Measurements from ENCODE around the gene SV2B.

The SV2B gene

DNA sequence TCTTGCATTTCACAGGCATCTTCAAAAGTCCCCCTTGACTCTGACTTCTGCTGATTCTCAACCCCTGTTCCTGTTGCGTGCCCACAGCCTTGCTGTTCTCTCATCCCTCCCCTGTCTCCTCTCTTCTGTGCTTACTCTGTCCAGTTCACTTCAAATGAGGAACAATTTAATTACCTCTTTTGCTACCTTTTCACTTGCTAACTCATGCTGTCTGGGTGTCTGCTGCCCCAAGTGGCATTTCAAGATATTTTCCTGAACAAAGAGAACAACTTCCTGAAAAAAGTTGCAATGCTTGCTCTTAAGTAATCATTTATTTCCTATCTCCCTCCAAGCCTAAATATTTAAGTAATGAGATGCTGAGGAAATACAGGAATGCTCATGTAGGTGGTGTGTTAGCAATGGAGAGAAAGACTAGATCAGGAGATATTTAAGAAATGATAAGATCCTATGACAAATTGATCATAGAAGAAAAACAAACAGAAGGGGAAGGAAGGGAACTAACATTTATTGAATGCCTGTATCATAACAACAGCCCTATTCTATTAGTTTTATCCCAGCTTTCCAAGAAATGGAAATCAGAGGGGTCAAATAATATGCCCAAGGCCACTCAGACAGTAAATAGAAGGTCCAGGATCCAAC, 42.2 kb downstream of the SV2B start:
- peak; percentile 30 for DNase-seq

GRCh38 chr15:91142946-91143345, 42.9 kb downstream of the SV2B start:
- DNase-seq = no peak

DNA sequence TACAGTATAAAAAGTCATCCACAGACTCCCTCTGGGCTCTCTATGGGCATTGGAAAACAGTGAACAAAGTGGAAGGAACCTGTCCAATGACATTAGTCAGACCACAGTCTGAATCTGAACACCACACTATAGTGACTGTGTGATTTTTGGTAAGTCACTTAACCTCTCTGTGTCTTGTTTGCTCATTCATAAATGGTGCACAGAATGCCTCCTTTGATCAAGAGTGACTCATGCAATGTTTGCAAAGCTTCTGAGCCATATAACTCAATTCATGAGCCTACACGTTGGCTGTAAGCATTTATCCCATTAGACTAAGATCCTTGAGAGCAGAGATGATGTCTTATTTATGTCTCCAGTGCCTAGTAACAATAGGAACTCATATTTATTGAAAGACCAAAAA, 46.7 kb downstream of the SV2B start:
- DNase-seq = no peak

GRCh38 chr15:91148243-91148642, 48.2 kb downstream of the SV2B start:
- DNase-seq = no peak

DNA sequence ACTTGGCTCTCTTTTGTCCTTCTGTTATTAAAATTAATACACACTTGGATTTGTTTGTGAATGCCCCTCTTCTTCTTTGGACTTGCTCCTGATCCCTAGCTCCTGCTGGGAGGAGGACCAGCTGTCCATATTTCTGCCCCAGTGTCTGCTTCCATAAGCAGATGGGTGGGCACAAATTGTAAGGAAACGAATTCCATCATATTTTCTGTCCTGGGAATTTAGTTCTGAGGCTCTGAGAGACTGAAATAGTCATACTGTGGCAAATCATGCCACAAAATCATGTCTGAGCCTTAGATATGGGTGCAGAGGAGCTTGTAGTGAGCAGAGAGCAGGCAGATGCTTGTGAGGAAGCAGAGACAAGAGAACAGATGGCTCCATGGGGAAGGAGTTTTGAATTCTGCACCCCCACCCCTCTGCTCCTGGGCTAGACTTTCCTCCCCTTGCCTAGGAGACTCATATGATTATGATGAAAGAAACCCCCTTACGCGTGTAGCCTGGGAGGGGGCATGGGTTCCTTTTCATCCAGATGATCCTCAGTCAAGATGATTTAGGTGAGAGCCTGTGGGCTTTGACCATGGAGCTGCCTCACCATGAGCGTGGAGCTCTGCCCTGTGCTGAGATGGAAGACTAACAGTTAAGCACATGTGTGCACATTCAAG, 50.6 kb downstream of the SV2B start:
- DNase-seq = no peak

DNA sequence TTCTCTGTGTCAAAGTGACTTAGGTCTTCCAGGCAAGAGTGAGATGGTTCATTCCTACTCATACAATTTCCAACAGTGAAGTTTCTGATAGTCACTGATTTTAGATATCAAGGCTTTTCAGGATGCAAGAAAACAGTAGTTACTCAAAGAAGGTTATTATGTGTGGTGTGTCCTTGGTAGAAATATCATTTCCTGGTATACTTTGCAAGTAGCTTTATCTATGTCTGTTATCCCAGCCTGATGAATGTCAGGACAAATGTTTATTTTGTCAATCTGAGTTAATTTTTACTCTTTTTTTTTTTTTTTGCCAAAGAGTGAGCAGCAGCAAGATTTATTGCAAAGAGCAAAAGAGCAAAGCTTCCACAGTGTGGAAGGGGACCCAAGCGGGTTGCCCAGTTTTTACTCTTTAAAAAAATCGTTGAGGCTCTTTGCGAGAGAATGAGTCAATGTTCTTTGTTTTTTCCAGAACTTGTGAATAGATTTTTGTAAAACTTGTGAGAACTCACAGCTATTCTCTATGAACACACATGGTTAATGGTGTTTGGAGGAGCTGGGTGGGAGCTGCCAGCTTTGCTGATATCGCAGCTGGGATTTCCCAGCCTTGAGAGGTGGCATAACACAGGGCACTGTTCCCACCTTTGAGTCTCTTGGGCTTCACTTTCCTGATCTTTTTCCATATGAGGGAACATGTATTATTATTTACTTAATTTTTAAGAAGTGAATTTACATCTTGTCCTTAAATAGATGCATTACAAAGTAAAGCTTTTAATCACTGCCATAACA, 51.9 kb downstream of the SV2B start:
- no peak for DNase-seq

- DNase-seq = no peak
Measured at GRCh38 chr15:91152896-91153581, 53.0 kb downstream of the SV2B start.

DNA sequence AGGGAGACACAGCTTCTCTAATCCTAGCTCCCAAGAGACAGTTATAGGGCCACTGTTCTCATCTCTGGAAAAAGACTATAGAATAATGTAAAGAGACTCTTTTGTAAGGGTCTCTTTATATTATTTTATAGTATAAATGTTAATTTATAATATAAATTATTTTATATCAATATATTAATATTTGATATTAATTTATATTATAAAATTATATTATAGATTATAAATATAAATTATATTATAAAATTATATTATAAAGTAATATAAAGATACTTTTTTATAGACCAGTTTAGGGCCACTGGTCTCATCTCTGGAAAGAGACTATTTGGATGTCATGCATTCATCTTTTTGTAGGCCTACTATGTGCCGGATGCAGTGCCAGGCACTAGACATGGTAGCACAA, 53.9 kb downstream of the SV2B start:
- DNase-seq = no peak

DNA sequence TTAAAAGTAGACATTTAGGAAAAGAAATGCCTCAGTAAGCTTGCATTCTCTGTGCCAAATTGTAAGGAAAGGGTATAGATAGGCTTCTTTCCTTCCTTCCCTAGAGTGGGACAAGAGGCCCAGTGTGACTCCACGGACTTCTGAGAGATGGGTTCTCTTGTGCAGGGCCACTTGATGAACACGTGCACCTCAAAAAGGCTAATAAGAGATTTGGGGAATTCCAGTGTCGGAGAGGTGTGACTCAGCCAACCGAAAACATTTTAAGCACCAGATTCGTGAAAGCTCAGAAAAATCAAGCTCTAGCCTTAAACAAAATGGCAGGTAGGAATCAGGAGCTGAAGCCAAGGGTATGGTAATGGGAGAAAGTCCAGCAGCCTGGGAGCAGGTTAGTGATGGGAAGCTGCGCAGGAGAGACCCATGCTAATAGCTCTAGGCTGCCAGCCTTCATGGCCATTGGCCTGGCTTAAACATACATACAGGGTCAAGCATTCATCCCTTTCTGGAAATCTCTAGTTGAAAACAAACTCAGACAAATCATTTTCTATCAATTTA, 56.2 kb downstream of the SV2B start:
- DNase-seq = no peak

- no peak for DNase-seq
Measured at GRCh38 chr15:91158415-91159394, 58.6 kb downstream of the SV2B start.

- no peak for DNase-seq
Measured at GRCh38 chr15:91165850-91166249, 65.8 kb downstream of the SV2B start.

DNA sequence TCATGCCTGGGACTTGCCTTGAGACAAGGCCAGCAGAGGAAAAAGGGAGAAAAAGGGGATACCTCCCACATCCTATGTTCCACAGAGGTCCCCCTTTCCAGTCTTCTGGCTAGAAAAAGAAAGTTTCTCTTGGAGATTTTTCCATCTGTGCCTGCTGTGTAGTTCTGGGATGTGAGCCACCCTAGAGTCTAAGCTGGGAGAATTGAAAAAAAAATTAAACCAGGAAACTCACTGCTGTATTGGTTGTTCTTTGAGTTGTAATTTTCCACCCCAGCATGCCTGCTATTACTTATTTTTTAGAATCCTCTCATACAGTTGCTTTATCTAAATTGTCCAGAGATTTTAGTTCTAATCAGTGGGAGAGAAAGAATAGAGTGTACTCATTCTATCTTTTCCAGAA, 68.4 kb downstream of the SV2B start:
- no peak for DNase-seq

GRCh38 chr15:91171334-91171733, 71.3 kb downstream of the SV2B start:
- DNase-seq = no peak

- DNase-seq = no peak
Measured at GRCh38 chr15:91182101-91182500, 82.0 kb downstream of the SV2B start.

- DNase-seq = no peak
Measured at GRCh38 chr15:91183596-91183995, 83.5 kb downstream of the SV2B start.

- DNase-seq = no peak
Measured at GRCh38 chr15:91184441-91184840, 84.4 kb downstream of the SV2B start.

DNA sequence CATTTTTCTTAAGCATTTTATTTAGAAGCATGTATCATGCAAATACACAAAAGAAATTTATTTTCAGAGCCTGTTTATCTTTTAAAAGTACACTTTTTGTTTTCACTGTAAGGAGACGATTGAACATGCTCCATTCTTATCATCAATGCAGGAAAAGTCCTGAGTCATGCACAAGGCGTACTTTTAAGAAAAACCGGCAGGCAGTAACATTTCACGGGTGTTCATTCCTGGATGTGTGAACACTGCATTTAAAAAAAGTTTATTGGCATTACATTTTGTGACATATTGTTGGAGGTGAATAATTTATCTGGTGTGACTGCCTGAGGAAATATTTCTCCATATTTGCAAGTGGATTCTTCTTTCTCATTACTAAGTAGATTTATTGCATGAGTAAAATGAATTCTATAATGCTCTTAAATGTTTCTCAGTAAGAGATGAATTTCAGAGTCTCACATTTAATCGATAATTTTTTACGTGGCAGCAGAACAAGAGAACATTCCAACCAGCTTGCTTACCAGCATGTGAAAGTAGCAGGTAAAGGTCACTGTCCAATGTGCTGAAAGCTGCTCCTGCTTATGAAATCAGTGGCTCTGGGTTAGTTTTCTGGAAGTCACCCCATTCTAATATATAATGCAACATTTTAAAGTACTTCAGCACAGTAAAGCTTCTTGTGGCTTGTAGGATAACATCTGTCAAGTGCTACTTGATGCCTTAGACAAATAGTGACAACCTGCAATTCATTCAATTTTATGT, 87.0 kb downstream of the SV2B start:
- DNase-seq = no peak

DNA sequence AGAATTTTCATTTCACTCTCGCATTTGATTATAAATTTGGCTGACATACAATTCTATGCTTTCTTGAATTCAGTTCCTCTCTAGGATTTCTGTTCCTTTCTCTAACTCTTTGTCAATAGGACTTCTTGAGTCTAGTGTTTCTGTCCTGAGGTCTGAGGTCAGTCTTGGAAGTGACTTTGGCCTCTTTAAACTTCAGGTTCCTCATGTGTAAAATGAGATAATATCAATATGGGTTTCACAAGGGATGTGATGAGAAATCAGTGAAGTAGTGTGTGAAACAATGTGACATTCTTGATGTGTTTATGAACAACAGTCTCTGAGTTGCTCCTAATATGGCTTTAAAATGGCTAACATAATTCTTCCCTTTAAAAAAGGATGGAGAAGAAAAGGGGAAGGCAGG, 92.2 kb downstream of the SV2B start:
- no peak for DNase-seq

DNA sequence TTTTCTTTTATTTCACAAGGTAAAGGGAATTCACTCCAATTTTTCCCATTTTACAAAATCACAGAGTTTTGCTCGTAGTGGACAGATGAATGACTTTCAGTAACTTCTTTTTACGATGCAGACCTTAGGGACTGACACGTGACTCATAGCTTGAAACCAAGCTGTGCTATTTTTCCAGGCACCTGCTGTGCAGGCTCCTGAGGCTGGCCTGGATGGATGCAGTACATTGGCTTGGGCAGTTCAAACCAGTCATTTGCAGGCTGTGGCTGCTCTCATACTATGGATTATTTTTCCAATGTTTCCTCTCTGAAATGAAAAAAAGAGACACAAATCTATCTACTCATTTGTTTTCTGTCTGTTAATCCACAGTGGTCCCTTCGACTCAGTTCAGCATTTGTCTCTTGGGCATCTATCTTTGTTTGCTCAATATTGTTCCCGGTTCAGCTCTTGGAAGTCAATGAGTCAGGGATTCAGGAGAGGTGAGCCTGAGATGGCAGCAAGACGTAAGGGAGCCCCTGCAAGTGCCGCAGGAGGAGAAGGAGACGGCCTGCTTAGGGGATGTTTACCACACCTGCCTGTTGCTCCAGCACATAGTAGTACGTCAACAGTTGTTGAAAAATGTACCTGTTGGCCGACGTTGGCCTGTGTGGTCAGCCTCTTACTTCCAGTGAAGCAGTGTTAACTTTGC, 92.8 kb downstream of the SV2B start:
- no peak for DNase-seq

- DNase-seq = no peak
Measured at GRCh38 chr15:91193378-91193720, 93.3 kb downstream of the SV2B start.

DNA sequence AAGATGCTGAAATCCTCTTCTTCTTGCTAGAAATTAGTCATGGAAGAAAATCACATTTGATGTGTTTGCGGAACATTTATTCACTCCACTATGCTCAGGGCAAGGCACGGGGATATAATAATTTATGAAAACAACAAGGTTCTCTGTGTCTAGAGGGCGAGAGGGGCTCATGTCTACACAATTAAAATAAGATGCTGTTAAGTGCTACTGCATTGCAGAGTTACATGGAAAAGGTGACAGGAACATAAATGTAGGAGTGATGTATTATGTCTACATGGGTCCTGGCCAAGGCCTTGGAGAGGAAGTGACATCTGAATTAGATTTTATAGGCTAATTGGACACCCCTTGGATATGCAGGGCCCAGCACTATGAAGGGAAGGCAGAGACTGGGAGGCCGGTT, 96.1 kb downstream of the SV2B start:
- DNase-seq = no peak

Measured in GF-D8 (cell line).